ENCODE data around the gene AK2.
"Not testable (repeated sequence)": the region's sequence is repeated elsewhere in the genome, so short reads cannot be mapped to it uniquely, and the experiment has no call there.

The AK2 gene

GRCh38 chr1:33024430-33025179, 12.1 kb downstream of the AK2 start:
- DNase-seq (ENCODE audit: low spot score) = peak; percentile 72
- peaks cover 60% of the 10 kb centered on the region for H3K36me3 Mint-ChIP-seq (ENCODE audit: low read depth)
- peak overlapping the region; percentile 45 for H3K27ac Mint-ChIP-seq
- H3K4me3 Mint-ChIP-seq; H3K27me3 Mint-ChIP-seq (ENCODE audit: low read depth); H3K9me3 Mint-ChIP-seq: not testable (repeated sequence)
- H3K4me1 Mint-ChIP-seq (ENCODE audit: low read depth) = peaks cover 43% of the 10 kb centered on the region

DNA sequence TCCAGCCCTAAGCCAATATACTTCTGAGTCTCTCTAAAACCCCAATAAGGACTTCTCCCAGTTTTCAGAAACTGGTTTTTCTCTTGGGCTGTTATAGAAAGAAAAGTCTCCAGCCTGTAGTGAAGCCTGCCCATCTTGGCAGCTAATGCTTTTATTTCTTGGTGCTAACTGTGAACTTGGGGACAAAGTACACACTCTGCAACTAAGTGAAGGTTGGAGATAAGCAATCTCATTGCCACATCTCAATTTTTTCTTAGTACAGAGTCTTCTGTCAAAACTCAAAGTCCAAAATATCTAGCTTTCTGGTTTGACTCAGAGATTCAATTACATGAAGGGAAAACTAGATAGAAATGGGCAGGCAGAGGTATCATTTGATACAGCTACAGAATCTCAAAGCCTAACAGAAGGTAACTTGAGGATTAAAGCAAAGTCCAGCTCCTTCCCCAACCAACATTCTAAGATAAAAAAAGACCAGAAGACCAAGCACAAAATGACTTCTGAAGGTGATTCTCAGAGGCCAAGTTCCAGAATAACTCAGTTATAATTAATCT, 14.0 kb downstream of the AK2 start:
- H3K4me3 Mint-ChIP-seq = no peak overlapping the region
- H3K27me3 Mint-ChIP-seq (ENCODE audit: low read depth) = no peaks in the 10 kb centered on the region
- no peak for DNase-seq (ENCODE audit: low spot score)
- H3K9me3 Mint-ChIP-seq = no peaks in the 10 kb centered on the region
- H3K36me3 Mint-ChIP-seq (ENCODE audit: low read depth) = peaks cover 63% of the 10 kb centered on the region
- H3K27ac Mint-ChIP-seq = peak overlapping the region; percentile 47
- peaks cover 38% of the 10 kb centered on the region for H3K4me1 Mint-ChIP-seq (ENCODE audit: low read depth)

- peaks cover 65% of the 10 kb centered on the region for H3K36me3 Mint-ChIP-seq (ENCODE audit: low read depth)
- peaks cover 35% of the 10 kb centered on the region for H3K4me1 Mint-ChIP-seq (ENCODE audit: low read depth)
- no peak for DNase-seq (ENCODE audit: low spot score)
- H3K4me3 Mint-ChIP-seq = no peak overlapping the region
- H3K27ac Mint-ChIP-seq = no peak overlapping the region
- H3K27me3 Mint-ChIP-seq (ENCODE audit: low read depth) = no peaks in the 10 kb centered on the region
- no peaks in the 10 kb centered on the region for H3K9me3 Mint-ChIP-seq
These were observed 14.9 kb downstream of the AK2 start for GRCh38 chr1:33021567-33022431.

DNA sequence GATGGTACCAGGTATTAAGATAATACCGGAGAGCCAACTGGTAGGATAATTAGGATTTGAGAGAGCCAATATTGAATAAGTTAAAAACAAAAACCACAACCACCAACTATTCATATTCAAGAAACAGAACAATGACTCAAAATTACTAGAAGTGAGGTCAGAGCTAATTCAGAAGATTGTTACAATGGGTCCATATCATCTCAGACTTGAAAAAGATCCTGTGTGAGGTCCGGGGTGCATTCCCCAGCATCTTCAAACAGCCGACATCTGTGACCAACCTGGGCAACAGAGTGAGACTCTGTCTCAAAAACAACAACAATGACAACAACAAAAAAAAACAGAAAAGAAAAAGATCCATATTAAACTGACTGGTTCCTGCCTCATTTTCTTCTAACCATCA, 18.6 kb downstream of the AK2 start:
- no peaks in the 10 kb centered on the region for H3K27me3 Mint-ChIP-seq (ENCODE audit: low read depth)
- DNase-seq (ENCODE audit: low spot score) = no peak
- H3K27ac Mint-ChIP-seq = peak overlapping the region; percentile 74
- H3K4me3 Mint-ChIP-seq = no peak overlapping the region
- H3K9me3 Mint-ChIP-seq = no peaks in the 10 kb centered on the region
- peaks cover 15% of the 10 kb centered on the region for H3K4me1 Mint-ChIP-seq (ENCODE audit: low read depth)
- H3K36me3 Mint-ChIP-seq (ENCODE audit: low read depth) = peaks cover 69% of the 10 kb centered on the region

DNA sequence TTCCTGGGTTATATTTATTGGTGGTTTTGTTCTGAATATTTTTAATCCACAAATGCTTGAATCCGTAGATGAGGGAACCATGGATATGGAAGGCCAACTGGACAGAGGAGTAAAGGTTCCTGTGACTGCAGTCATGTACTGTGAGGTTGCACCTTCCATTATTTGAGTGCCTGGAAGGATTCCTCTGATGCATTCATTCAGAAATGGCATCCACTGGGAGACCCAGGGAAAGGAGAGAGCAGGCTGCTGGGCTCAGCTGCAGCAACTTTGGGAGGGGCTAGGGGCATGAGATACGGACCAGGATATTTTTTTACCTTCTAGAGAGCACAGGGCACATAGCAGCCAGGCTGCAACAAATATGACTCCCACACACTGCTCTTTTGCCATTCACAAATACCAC, 19.5 kb downstream of the AK2 start:
- no peak for DNase-seq (ENCODE audit: low spot score)
- H3K27ac Mint-ChIP-seq = peak overlapping the region; percentile 67
- peaks cover 70% of the 10 kb centered on the region for H3K36me3 Mint-ChIP-seq (ENCODE audit: low read depth)
- H3K27me3 Mint-ChIP-seq (ENCODE audit: low read depth) = no peaks in the 10 kb centered on the region
- H3K9me3 Mint-ChIP-seq = no peaks in the 10 kb centered on the region
- peaks cover 7% of the 10 kb centered on the region for H3K4me1 Mint-ChIP-seq (ENCODE audit: low read depth)
- H3K4me3 Mint-ChIP-seq = no peak overlapping the region

- peaks cover 72% of the 10 kb centered on the region for H3K36me3 Mint-ChIP-seq (ENCODE audit: low read depth)
- H3K27me3 Mint-ChIP-seq (ENCODE audit: low read depth) = no peaks in the 10 kb centered on the region
- H3K9me3 Mint-ChIP-seq = no peaks in the 10 kb centered on the region
- H3K27ac Mint-ChIP-seq = no peak overlapping the region
- no peak overlapping the region for H3K4me3 Mint-ChIP-seq
- no peak for DNase-seq (ENCODE audit: low spot score)
- H3K4me1 Mint-ChIP-seq (ENCODE audit: low read depth) = peaks cover 4% of the 10 kb centered on the region
These were observed 21.5 kb downstream of the AK2 start for GRCh38 chr1:33015216-33015615.

DNA sequence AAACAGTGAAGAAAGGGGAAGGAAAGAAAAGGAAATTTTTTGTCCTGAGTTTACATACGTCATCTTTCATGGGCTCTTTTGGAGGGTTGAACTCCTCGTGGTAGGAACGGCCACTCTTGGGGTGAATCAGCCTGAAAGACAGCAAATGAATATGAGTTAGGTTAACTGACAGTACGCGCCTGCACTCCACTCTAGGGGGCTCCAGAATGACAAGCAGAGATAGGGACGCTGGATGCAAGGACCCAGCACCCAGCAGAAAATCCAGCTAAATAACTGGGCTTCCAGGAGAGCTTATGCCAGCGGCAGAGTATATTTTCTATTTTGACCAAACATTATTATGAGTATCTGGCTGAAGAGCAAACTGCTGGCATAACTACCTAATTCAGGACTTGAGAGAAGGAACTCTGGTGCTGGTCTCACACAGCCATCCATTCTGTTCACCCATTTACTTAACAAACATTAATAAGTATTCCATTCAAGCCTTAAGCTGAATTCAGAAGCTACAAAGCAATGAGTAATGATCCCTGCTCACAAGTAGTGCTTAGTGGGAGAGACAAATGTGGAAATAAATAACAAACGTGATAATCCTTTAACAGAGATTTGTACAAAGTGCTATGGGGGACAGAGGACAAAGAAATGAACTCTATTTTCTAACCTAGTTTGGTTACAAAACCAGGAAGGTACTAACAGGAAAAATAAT, 22.1 kb downstream of the AK2 start:
- Mint-ChIP-seq H3K27ac (peak overlapping the region; percentile 43), H3K27me3 (ENCODE audit: low read depth) (no peaks in the 10 kb centered on the region), H3K4me1 (ENCODE audit: low read depth) (peaks cover 4% of the 10 kb centered on the region), H3K9me3 (no peaks in the 10 kb centered on the region), H3K4me3 (no peak overlapping the region), H3K36me3 (ENCODE audit: low read depth) (peaks cover 69% of the 10 kb centered on the region)
- DNase-seq (ENCODE audit: low spot score) = no peak

- H3K4me1 Mint-ChIP-seq (ENCODE audit: low read depth) = peaks cover 4% of the 10 kb centered on the region
- no peak for DNase-seq (ENCODE audit: low spot score)
- H3K4me3 Mint-ChIP-seq = no peak overlapping the region
- H3K27me3 Mint-ChIP-seq (ENCODE audit: low read depth) = no peaks in the 10 kb centered on the region
- H3K9me3 Mint-ChIP-seq = no peaks in the 10 kb centered on the region
- H3K27ac Mint-ChIP-seq = no peak overlapping the region
- peaks cover 66% of the 10 kb centered on the region for H3K36me3 Mint-ChIP-seq (ENCODE audit: low read depth)
These were observed 22.9 kb downstream of the AK2 start for GRCh38 chr1:33013791-33014190.

GRCh38 chr1:33012165-33012564, 24.5 kb downstream of the AK2 start:
- Mint-ChIP-seq H3K27ac (no peak overlapping the region), H3K4me3 (no peak overlapping the region), H3K36me3 (ENCODE audit: low read depth) (peaks cover 66% of the 10 kb centered on the region), H3K9me3 (no peaks in the 10 kb centered on the region), H3K27me3 (ENCODE audit: low read depth) (no peaks in the 10 kb centered on the region), H3K4me1 (ENCODE audit: low read depth) (peaks cover under 1% of the 10 kb centered on the region)
- no peak for DNase-seq (ENCODE audit: low spot score)

- Mint-ChIP-seq H3K9me3 (no peaks in the 10 kb centered on the region), H3K27me3 (ENCODE audit: low read depth) (no peaks in the 10 kb centered on the region), H3K4me1 (ENCODE audit: low read depth) (peaks cover 7% of the 10 kb centered on the region), H3K4me3 (no peak overlapping the region), H3K36me3 (ENCODE audit: low read depth) (peaks cover 71% of the 10 kb centered on the region), H3K27ac (no peak overlapping the region)
- no peak for DNase-seq (ENCODE audit: low spot score)
These were observed 25.6 kb downstream of the AK2 start for GRCh38 chr1:33010932-33011731.

- H3K9me3 Mint-ChIP-seq = no peaks in the 10 kb centered on the region
- H3K27ac Mint-ChIP-seq = no peak overlapping the region
- DNase-seq (ENCODE audit: low spot score) = no peak
- peaks cover 12% of the 10 kb centered on the region for H3K4me1 Mint-ChIP-seq (ENCODE audit: low read depth)
- H3K36me3 Mint-ChIP-seq (ENCODE audit: low read depth) = peaks cover 77% of the 10 kb centered on the region
- H3K27me3 Mint-ChIP-seq (ENCODE audit: low read depth) = no peaks in the 10 kb centered on the region
- no peak overlapping the region for H3K4me3 Mint-ChIP-seq
These were observed 27.1 kb downstream of the AK2 start for GRCh38 chr1:33009561-33009960.

DNA sequence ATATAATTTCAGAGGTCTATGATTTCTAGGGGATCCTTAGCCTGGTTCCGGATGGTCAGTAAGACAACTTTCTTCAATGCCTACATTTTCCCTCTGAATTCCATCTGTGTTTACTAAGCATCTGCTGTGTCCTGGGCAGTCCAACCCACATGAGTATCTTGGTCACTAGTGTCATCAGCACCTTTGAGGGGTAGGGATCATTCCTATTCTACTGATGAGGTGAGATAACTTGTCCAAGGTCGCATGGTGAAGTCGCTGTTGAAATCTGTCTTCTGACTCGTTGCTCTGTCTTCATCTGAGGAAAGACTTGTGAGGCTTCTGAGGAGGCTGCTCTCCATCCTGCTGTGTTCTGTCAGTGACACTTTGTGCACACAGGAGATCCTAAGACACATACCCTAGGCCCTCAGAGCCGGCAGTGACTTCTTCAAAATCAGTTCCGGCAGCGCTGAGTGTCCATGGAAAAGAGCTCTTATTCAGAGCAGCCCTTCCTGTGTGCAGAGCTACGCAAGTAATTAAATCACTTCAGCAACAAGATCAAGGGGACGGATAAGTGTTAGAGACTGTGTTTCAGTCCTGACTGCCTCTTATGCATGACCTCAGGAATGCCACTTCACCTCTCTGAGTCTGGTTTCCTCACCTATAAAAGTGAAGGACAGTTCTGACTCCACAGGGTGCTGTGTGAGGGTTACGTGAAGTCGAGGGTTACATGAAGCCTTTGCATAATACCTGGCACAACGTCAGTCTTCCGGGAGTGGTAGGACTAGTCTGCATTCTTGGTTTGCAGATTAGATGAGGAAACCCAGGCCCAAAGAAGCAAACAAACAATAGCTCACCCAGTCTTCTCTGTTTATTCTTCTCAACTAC, 28.4 kb downstream of the AK2 start:
- no peak overlapping the region for H3K4me3 Mint-ChIP-seq
- no peak overlapping the region for H3K27ac Mint-ChIP-seq
- peaks cover 65% of the 10 kb centered on the region for H3K36me3 Mint-ChIP-seq (ENCODE audit: low read depth)
- no peaks in the 10 kb centered on the region for H3K27me3 Mint-ChIP-seq (ENCODE audit: low read depth)
- DNase-seq (ENCODE audit: low spot score) = no peak
- H3K9me3 Mint-ChIP-seq = no peaks in the 10 kb centered on the region
- peaks cover 13% of the 10 kb centered on the region for H3K4me1 Mint-ChIP-seq (ENCODE audit: low read depth)

Data from T-helper 2 cell treated with Interferon-gamma antibody and Interleukin-4, amounts not matched to agents 5 μg/mL and 100 μg/mL, for 36 hours (primary cell).